Ovary (tissue), 9 donors: Measurements from ENCODE around the gene ATP2B2. TPM values are rescaled to one million over a fixed set of nuclear protein-coding genes. Genes with fewer than 3 reads are reported as not detected.

Experiments used
- DNase-seq, 5 donors: peaks; one replicate each; pipeline ENCODE4 v3.0.0-alpha.2; 2019 to 2020
- H3K27ac ChIP-seq, 2 donors: fragments of 200-600 bp; one replicate each; pipeline versions ENCODE4 v1.5.1 to v1.8.0; 2019 to 2022
- H3K27me3 ChIP-seq: fragments of 200-600 bp; one replicate; pipeline ENCODE4 v1.8.0; 2022
- H3K36me3 ChIP-seq: fragments of 200-600 bp; sonication (generic); one replicate; pipeline ENCODE4 v1.5.1; 2019
- H3K4me1 ChIP-seq: one replicate; pipeline ENCODE4 v1.8.1; 2013; ENCODE audit warnings: mild to moderate bottlenecking, moderate library complexity; ENCODE audit not compliant: insufficient read depth
- H3K4me3 ChIP-seq: fragments of 200-600 bp; sonication (generic); one replicate; pipeline ENCODE4 v1.5.1; 2017
- H3K9me3 ChIP-seq, 2 donors: fragments of 200-600 bp in 1 of 2; sonication (generic) in 1 of 2; one replicate each; pipeline versions ENCODE4 v1.5.1 to v1.8.1; 2013 to 2019; ENCODE audit warnings: mild to moderate bottlenecking in 1 of 2, moderate library complexity in 1 of 2
- EP300 ChIP-seq: sonication (generic); formaldehyde crosslinking; IDR thresholded peaks from one replicate; pipeline ENCODE4 v1.6.1; 2017; ENCODE audit warnings: antibody characterized with exemption
- POLR2A ChIP-seq: fragments of 450-650 bp; IDR thresholded peaks from one replicate; pipeline ENCODE4 v1.6.1; 2017; ENCODE audit warnings: antibody characterized with exemption, mild to moderate bottlenecking, moderate library complexity
- WGBS, 3 donors: extraction: QIAGEN DNeasy Blood & Tissue Kit in 1 of 3; methylation state at CpG; one replicate each; pipeline versions ENCODE4 v1.1.5 to v1.1.7; 2013 to 2017; 5-methylcytosine and 5-hydroxymethylcytosine counted together
- intact Hi-C, 4 donors: fragments of 100-400 bp; cut with DNase I; formaldehyde crosslinking; loops; one replicate each; pipeline versions ENCODE4 v1.11.0 to v1.15.1; 2022 to 2023
- polyA plus RNA-seq, 2 donors: library from polyadenylated mRNA; stranded (reverse); fragments of 200-250 nt in 1 of 2; fragments of 350-450 nt in 1 of 2; fragmentation: Illumina TruSeq in 1 of 2; extraction: RNeasy Lipid Tissue Mini Kit (QIAGEN cat#74804) in 1 of 2; gene quantifications; one replicate each; pipeline ENCODE4 v1.2.3, GENCODE V29; 2013 to 2014
- total RNA-seq, 7 donors: library from RNA; depleted of rRNA in 2 of 7; stranded (reverse); fragments of >200 nt in 2 of 7; fragmentation: NEBNext Ultra II Directional in 3 of 7; extraction: Animal tissue kit (Norgen Biotek cat#: 25700) in 3 of 7; gene quantifications; one replicate each; pipeline versions ENCODE4 v1.1.0 to v1.2.4, GENCODE V29; 2016 to 2023
- TF ChIP-seq, protein P1 (sequence below), 3 donors: fragments of 450-650 bp in 2 of 3; fragments of 200-600 bp in 1 of 3; IDR thresholded peaks; one replicate each; pipeline versions ENCODE4 v1.5.1 to v1.8.0; 2016 to 2022; ENCODE audit warnings: antibody characterized with exemption in 3 of 3, mild to moderate bottlenecking in 1 of 3
- donor health status: DM: no; HTN: no; CAD: no; lungs with moderate emphysema.
- donor health status: DM: no; HTN: no; CAD: no.
- donor health status: Bipolar disorder and iron deficiency.
- donor health status: DM: yes; HTN: yes; CAD: no.
- donor health status: DM: no; HTN: no; CAD: no.
- donor health status: DM: yes; HTN: yes; CAD: no.

Gene ATP2B2
- total and polyA plus RNA-seq, 9 donors = 0.05 to 11.6 (median 0.52) TPM; not detected in 2

- intact Hi-C loops = no loop called here
- H3K27ac ChIP-seq = no peak overlapping the region
- H3K36me3 ChIP-seq = no peaks in the 10 kb centered on the region
- no peaks in the 10 kb centered on the region for H3K4me1 ChIP-seq
- WGBS, 3 donors = 80 to 83% (median 82%) methylated on average over 15 of the region's 15 CpGs
- no peak for DNase-seq
- TF ChIP-seq POLR2A (no peak), EP300 (no peak)
- TF ChIP-seq, protein P1, sequence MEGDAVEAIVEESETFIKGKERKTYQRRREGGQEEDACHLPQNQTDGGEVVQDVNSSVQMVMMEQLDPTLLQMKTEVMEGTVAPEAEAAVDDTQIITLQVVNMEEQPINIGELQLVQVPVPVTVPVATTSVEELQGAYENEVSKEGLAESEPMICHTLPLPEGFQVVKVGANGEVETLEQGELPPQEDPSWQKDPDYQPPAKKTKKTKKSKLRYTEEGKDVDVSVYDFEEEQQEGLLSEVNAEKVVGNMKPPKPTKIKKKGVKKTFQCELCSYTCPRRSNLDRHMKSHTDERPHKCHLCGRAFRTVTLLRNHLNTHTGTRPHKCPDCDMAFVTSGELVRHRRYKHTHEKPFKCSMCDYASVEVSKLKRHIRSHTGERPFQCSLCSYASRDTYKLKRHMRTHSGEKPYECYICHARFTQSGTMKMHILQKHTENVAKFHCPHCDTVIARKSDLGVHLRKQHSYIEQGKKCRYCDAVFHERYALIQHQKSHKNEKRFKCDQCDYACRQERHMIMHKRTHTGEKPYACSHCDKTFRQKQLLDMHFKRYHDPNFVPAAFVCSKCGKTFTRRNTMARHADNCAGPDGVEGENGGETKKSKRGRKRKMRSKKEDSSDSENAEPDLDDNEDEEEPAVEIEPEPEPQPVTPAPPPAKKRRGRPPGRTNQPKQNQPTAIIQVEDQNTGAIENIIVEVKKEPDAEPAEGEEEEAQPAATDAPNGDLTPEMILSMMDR (IDR thresholded peaks at IDR 0.05) = no peak
- H3K27me3 ChIP-seq = no peaks in the 10 kb centered on the region
- no peaks in the 10 kb centered on the region for H3K9me3 ChIP-seq
- H3K4me3 ChIP-seq = no peak overlapping the region
These were observed 61.9 kb downstream of the ATP2B2 start for GRCh38 chr3:10443272-10444109.

GRCh38 chr3:10442151-10442795, 63.1 kb downstream of the ATP2B2 start:
- no peak for DNase-seq
- Histone ChIP-seq H3K4me1 (no peaks in the 10 kb centered on the region), H3K9me3 (no peaks in the 10 kb centered on the region), H3K36me3 (no peaks in the 10 kb centered on the region), H3K4me3 (no peak overlapping the region), H3K27ac (no peak overlapping the region), H3K27me3 (no peaks in the 10 kb centered on the region)
- WGBS, 3 donors = 62 to 70% (median 63%) methylated on average over 10 of the region's 10 CpGs
- TF ChIP-seq EP300 = no peak
- no peak for TF ChIP-seq POLR2A
- TF ChIP-seq, protein P1 (IDR thresholded peaks at IDR 0.05) = no peak
- intact Hi-C loops = no loop called here

DNA sequence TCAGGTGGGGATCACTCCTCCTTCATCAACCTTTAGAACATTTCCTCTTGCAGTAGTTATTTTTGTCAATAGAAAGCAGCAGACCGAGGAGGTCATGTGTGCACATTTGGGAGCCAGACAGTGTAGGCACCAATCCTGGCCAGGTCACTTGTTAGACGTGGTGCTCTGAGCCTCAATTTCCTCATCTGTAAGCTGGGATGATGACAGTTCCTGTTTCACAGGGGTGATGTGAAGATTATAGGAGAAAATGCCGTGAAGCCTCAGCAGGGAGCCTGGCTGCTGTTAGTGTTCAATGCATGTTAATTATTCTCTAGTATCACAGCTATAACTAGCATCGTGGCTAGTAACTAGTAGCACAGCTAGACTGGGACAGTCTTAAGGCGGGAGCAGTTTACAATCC, 64.7 kb downstream of the ATP2B2 start:
- Histone ChIP-seq H3K4me3 (no peak overlapping the region), H3K27me3 (no peaks in the 10 kb centered on the region), H3K27ac (no peak overlapping the region), H3K36me3 (no peaks in the 10 kb centered on the region), H3K4me1 (no peaks in the 10 kb centered on the region), H3K9me3 (no peaks in the 10 kb centered on the region)
- intact Hi-C loops = no loop called here
- no peak for DNase-seq
- WGBS, 3 donors = 71 to 79% (median 76%) methylated on average over 5 of the region's 5 CpGs
- TF ChIP-seq POLR2A = no peak
- no peak for TF ChIP-seq EP300
- TF ChIP-seq, protein P1 (IDR thresholded peaks at IDR 0.05) = no peak

GRCh38 chr3:10438902-10439610, 66.3 kb downstream of the ATP2B2 start:
- no peak for DNase-seq
- H3K4me1 ChIP-seq = no peaks in the 10 kb centered on the region
- H3K4me3 ChIP-seq = no peak overlapping the region
- no peaks in the 10 kb centered on the region for H3K36me3 ChIP-seq
- 78 to 89% (median 87%) methylated on average over 8 of the region's 8 CpGs for WGBS, 3 donors
- H3K9me3 ChIP-seq = no peaks in the 10 kb centered on the region
- H3K27ac ChIP-seq = no peak overlapping the region
- TF ChIP-seq POLR2A (no peak), EP300 (no peak)
- TF ChIP-seq, protein P1 (IDR thresholded peaks at IDR 0.05) = no peak
- no peaks in the 10 kb centered on the region for H3K27me3 ChIP-seq
- intact Hi-C loops = no loop called here
